Nephron progenitor cell (in vitro differentiated cells): ENCODE measurements around the gene SLC25A3.
"Not testable (repeated sequence)": the region's sequence is repeated elsewhere in the genome, so short reads cannot be mapped to it uniquely, and the experiment has no call there.

ENCODE experiments used
- DNase-seq: peaks from one replicate; pipeline ENCODE4 v3.0.0; 2021
- H3K27ac Mint-ChIP-seq: 2 replicates; pipeline ENCODE4 v1.8.0; 2021; ENCODE audit warnings: mild to moderate bottlenecking, moderate library complexity, mixed read lengths
- H3K27me3 Mint-ChIP-seq: 2 replicates; pipeline ENCODE4 v1.8.0; 2021; ENCODE audit warnings: mild to moderate bottlenecking, low read depth, mixed read lengths; ENCODE audit not compliant: poor library complexity
- H3K36me3 Mint-ChIP-seq: 2 replicates; pipeline ENCODE4 v1.8.0; 2021; ENCODE audit warnings: low read depth, mixed read lengths
- H3K4me1 Mint-ChIP-seq: 2 replicates; pipeline ENCODE4 v1.8.0; 2021; ENCODE audit warnings: mixed read lengths
- H3K4me3 Mint-ChIP-seq: 2 replicates; pipeline ENCODE4 v1.8.0; 2021; ENCODE audit warnings: mild to moderate bottlenecking, moderate library complexity, mixed read lengths
- H3K9me3 Mint-ChIP-seq: 2 replicates; pipeline ENCODE4 v1.8.0; 2021; ENCODE audit warnings: mild to moderate bottlenecking, moderate library complexity, mixed read lengths
- CTCF ChIP-seq: fragments of 200-600 bp; sonication (generic); IDR thresholded peaks from 2 replicates; pipeline ENCODE4 v1.5.0; 2021; ENCODE audit warnings: antibody characterized with exemption

The SLC25A3 gene

GRCh38 chr12:98559666-98560065, 33.8 kb upstream of the SLC25A3 start:
- TF ChIP-seq CTCF: no peak
- Mint-ChIP-seq H3K27ac (no peak overlapping the region), H3K4me1 (no peaks in the 10 kb centered on the region), H3K9me3 (peaks cover 7% of the 10 kb centered on the region), H3K4me3 (no peak overlapping the region), H3K27me3 (peaks cover 2% of the 10 kb centered on the region), H3K36me3 (peaks cover 5% of the 10 kb centered on the region)
- DNase-seq: no peak

GRCh38 chr12:98561846-98562245, 31.6 kb upstream of the SLC25A3 start:
- H3K4me3 Mint-ChIP-seq: no peak overlapping the region
- H3K4me1 Mint-ChIP-seq: no peaks in the 10 kb centered on the region
- no peaks in the 10 kb centered on the region for H3K36me3 Mint-ChIP-seq
- no peaks in the 10 kb centered on the region for H3K9me3 Mint-ChIP-seq
- H3K27ac Mint-ChIP-seq: no peak overlapping the region
- no peaks in the 10 kb centered on the region for H3K27me3 Mint-ChIP-seq
- DNase-seq: no peak
- no peak for TF ChIP-seq CTCF

GRCh38 chr12:98572010-98572409, 21.5 kb upstream of the SLC25A3 start:
- Mint-ChIP-seq H3K27me3 (no peaks in the 10 kb centered on the region), H3K4me1 (no peaks in the 10 kb centered on the region), H3K4me3 (no peak overlapping the region), H3K36me3 (no peaks in the 10 kb centered on the region), H3K27ac (no peak overlapping the region), H3K9me3 (peaks cover 13% of the 10 kb centered on the region)
- no peak for DNase-seq
- no peak for TF ChIP-seq CTCF

- no peaks in the 10 kb centered on the region for H3K36me3 Mint-ChIP-seq
- H3K27ac Mint-ChIP-seq: no peak overlapping the region
- H3K9me3 Mint-ChIP-seq: peaks cover 13% of the 10 kb centered on the region
- no peak overlapping the region for H3K4me3 Mint-ChIP-seq
- H3K4me1 Mint-ChIP-seq: peaks cover 5% of the 10 kb centered on the region
- TF ChIP-seq CTCF: no peak
- DNase-seq: no peak
- no peaks in the 10 kb centered on the region for H3K27me3 Mint-ChIP-seq
Observed at GRCh38 chr12:98574110-98574509, 19.4 kb upstream of the SLC25A3 start.

GRCh38 chr12:98575013-98575412, 18.5 kb upstream of the SLC25A3 start:
- no peaks in the 10 kb centered on the region for H3K27me3 Mint-ChIP-seq
- H3K36me3 Mint-ChIP-seq: no peaks in the 10 kb centered on the region
- H3K4me3 Mint-ChIP-seq: no peak overlapping the region
- peaks cover 7% of the 10 kb centered on the region for H3K4me1 Mint-ChIP-seq
- H3K27ac Mint-ChIP-seq: no peak overlapping the region
- TF ChIP-seq CTCF: no peak
- H3K9me3 Mint-ChIP-seq: peaks cover 7% of the 10 kb centered on the region
- no peak for DNase-seq

GRCh38 chr12:98576795-98577194, 16.7 kb upstream of the SLC25A3 start:
- not testable (repeated sequence) for H3K36me3 Mint-ChIP-seq, H3K4me3 Mint-ChIP-seq, DNase-seq, H3K4me1 Mint-ChIP-seq, H3K27ac Mint-ChIP-seq, H3K9me3 Mint-ChIP-seq, H3K27me3 Mint-ChIP-seq

GRCh38 chr12:98578392-98578791, 15.1 kb upstream of the SLC25A3 start:
- TF ChIP-seq CTCF: no peak
- no peak overlapping the region for H3K27ac Mint-ChIP-seq
- H3K9me3 Mint-ChIP-seq: peaks cover 7% of the 10 kb centered on the region
- peaks cover 7% of the 10 kb centered on the region for H3K4me1 Mint-ChIP-seq
- H3K27me3 Mint-ChIP-seq: peaks cover 6% of the 10 kb centered on the region
- no peaks in the 10 kb centered on the region for H3K36me3 Mint-ChIP-seq
- no peak for DNase-seq
- H3K4me3 Mint-ChIP-seq: no peak overlapping the region
